Measurements from ENCODE around the gene CTDSP1. TPM values are rescaled to one million over a fixed set of nuclear protein-coding genes. Genes with fewer than 3 reads are reported as not detected.

Gene CTDSP1
- total RNA-seq, 1 experiment from 2014 or later: 52.3 TPM

DNA sequence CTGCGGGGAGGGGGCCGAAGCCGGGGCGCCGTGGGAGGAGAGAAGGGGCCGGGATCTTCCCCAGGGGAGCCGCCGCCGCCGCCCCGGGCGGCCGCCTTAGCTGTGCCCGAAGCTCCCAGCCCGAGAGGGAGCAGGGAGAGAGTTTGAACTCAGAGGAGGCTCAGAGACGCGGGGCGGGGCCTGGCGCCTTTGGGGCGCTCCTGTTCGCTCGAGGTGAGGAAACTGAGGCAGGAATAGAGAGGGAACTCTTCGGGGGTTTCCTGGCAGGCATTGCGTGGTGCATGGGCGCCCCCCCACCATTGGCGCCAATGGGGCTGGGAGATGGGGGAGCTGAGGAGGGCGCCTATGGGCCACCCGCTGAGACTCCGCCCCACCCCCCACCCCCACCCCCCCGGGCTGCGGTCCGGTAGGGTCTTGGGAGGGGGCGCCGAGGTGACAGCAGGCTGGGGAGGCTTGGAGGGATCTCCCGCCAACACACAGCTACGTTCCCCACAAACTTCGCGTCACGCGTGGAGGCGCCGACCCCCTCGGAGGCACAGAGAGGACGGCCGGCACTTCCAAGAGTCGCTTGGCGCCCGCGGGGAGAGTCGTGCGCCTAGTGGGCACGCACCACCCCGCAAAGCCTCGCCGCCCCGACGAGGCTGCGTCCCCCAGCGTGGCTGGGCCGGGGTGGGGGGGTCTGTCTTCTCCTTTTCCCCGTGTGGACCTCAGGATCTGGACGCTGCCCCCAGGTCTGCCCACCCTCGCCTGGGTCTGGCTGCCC lies 680 bp downstream of the CTDSP1 start:
- H3K18ac ChIP-seq (ENCODE audit: insufficient read length, low read depth, low read length): no peak overlapping the region
- H2BK5ac ChIP-seq (ENCODE audit: insufficient read length, low read length): no peak overlapping the region
- H2BK120ac ChIP-seq (ENCODE audit: low read depth, low read length, poor library complexity, severe bottlenecking): no peak overlapping the region
- no peak overlapping the region for H4K5ac ChIP-seq (ENCODE audit: insufficient read length, low read depth, low read length)
- no peak overlapping the region for H2BK12ac ChIP-seq (ENCODE audit: insufficient read length, low read depth, low read length)
- no peak overlapping the region for H4K91ac ChIP-seq (ENCODE audit: insufficient read length, low read depth, low read length)
- no peak overlapping the region for H3K56ac ChIP-seq (ENCODE audit: insufficient read length, low read depth, low read length)
- no peak overlapping the region for H4K8ac ChIP-seq (replicated peaks; ENCODE audit: insufficient read length, low read depth, low read length)
- Mint-ChIP-seq H3K4me1 (peaks cover 24 to 33% of the 10 kb centered on the region in 2 experiments), H3K27ac (peak overlapping the region in 1 of 3 experiments; percentile 83; a peak in 1 of 7 replicates), H3K36me3 (ENCODE audit: insufficient read depth in 1 of 3, low read depth in 3 of 3) (peaks cover 4 to 25% (median 22%) of the 10 kb centered on the region in 3 experiments; a peak in 6 of 7 replicates), H3K9me3 (no peaks in the 10 kb centered on the region), H3K4me3 (peak overlapping the region; percentile 90 to 92), H3K27me3 (ENCODE audit: low read depth) (peaks cover 31% of the 10 kb centered on the region)
- TF ChIP-seq, protein P1, sequence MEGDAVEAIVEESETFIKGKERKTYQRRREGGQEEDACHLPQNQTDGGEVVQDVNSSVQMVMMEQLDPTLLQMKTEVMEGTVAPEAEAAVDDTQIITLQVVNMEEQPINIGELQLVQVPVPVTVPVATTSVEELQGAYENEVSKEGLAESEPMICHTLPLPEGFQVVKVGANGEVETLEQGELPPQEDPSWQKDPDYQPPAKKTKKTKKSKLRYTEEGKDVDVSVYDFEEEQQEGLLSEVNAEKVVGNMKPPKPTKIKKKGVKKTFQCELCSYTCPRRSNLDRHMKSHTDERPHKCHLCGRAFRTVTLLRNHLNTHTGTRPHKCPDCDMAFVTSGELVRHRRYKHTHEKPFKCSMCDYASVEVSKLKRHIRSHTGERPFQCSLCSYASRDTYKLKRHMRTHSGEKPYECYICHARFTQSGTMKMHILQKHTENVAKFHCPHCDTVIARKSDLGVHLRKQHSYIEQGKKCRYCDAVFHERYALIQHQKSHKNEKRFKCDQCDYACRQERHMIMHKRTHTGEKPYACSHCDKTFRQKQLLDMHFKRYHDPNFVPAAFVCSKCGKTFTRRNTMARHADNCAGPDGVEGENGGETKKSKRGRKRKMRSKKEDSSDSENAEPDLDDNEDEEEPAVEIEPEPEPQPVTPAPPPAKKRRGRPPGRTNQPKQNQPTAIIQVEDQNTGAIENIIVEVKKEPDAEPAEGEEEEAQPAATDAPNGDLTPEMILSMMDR (conservative IDR thresholded peaks at IDR 0.05): no peak
- peak; percentile 60 for DNase-seq
- H2BK15ac ChIP-seq (ENCODE audit: low read depth, low read length): no peak overlapping the region
- no peak overlapping the region for H3K4ac ChIP-seq (ENCODE audit: low read depth, low read length)
- H3K9ac ChIP-seq (ENCODE audit: extremely low read depth, insufficient read length, low read length): no peak overlapping the region
- H3T11ph ChIP-seq (ENCODE audit: low read length): no peak overlapping the region
- no CpG with 5 or more reads among the region's 63 CpGs for WGBS (ENCODE audit: extremely low coverage, insufficient read length, low lambda C conversion rate)
- no peaks in the 10 kb centered on the region for H3K79me2 ChIP-seq (ENCODE audit: insufficient read depth, low read length)
- H3K23ac ChIP-seq (ENCODE audit: insufficient read length, low read depth, low read length): no peak overlapping the region
- H2BK20ac ChIP-seq (ENCODE audit: low read depth, low read length, poor library complexity, severe bottlenecking): no peak overlapping the region
- H4K20me1 ChIP-seq (ENCODE audit: control insufficient read depth, insufficient read depth, insufficient read length): no peaks in the 10 kb centered on the region
- no peaks in the 10 kb centered on the region; the same call in 1 of the 2 replicates for H3K4me1 ChIP-seq (ENCODE audit: insufficient read depth, low read length)
- no peak overlapping the region for H2AK5ac ChIP-seq (ENCODE audit: insufficient read length, low read length)
- peaks cover 20% of the 10 kb centered on the region for H3K27me3 ChIP-seq (ENCODE audit: insufficient read depth, low read length)
- H3K79me1 ChIP-seq (ENCODE audit: insufficient read depth, low read depth, low read length, poor library complexity, severe bottlenecking): no peaks in the 10 kb centered on the region
- H3K27ac ChIP-seq (ENCODE audit: insufficient read length, low read depth, low read length): no peak overlapping the region
- H3K4me2 ChIP-seq (ENCODE audit: insufficient read depth, insufficient read length, low read length): peak overlapping the region; percentile 64
- H2AFZ ChIP-seq (ENCODE audit: low read length): no peak overlapping the region
- H3K14ac ChIP-seq (ENCODE audit: insufficient read depth, low read length): no peak overlapping the region
- H3K9me3 ChIP-seq (ENCODE audit: control insufficient read depth, low read depth, low read length): no peaks in the 10 kb centered on the region
- H3K23me2 ChIP-seq (ENCODE audit: insufficient read length, low read depth, low read length, poor library complexity, severe bottlenecking): peaks cover 35% of the 10 kb centered on the region

All from H9 (cell line).